Measurements from ENCODE around the gene KIRREL1.
"Not testable (repeated sequence)": the region's sequence is repeated elsewhere in the genome, so short reads cannot be mapped to it uniquely, and the experiment has no call there.

Gene KIRREL1

DNA sequence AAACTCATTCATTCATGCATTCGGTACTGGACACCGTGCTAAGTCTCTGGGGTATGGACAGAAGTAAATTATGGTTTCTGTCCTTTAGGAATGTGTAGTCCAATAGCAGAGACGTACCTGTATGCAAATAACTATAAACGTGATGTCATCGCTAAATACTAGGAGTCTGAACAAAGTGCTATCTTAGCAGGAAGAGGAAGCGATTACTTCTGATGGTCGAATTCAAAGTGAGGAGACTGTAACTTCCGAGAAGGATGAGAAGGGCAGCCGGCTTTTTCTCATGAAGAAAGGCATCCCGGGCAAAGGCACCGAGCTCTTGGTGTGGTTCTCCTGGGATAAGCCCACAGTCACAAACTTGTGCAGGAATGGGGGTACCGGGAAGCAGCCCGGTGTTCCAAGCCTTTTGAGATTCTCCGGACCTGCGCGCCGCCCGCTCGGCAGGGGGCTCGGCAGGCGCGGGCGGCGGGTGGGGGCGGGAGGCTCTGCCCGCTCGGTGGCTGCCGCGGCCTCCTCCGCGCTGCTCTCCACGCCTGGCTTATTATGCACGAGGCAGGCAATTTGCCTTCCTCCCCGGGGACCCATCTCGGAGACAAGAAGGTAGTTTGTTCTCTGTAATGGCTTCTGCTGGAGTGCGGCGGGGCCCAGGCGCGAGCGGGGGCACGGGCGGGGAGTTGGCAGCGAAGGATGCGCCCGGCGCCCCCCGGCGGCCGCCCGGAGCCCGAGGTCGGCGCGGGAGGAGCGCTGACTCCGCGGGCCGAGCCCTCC, 119.7 kb downstream of the KIRREL1 start:
- no peak for DNase-seq

- DNase-seq, result no peak
Observed at GRCh38 chr1:158113759-158114127, 120.3 kb downstream of the KIRREL1 start.

DNA sequence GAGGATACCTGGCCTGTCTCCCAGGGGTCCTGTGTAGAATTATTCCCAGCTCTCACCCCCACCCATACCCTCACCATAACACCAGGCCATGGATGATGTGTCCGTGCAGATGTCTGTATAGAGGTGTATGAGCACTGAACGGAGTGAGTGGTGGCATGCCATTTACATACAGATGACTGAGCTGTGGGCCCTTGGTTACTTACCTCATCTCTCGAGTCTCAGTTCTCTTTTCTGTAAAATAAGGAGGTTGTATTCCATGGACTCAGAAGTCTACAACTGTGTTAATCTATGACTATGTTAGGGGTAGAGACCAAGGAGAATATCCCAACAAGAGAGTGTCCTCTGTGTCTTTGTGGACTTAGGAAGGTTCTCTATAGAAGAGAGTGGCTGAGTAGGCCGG, 121.7 kb downstream of the KIRREL1 start:
- DNase-seq, result peak; percentile 61

GRCh38 chr1:158116311-158117167, 123.1 kb downstream of the KIRREL1 start:
- no peak for DNase-seq

DNA sequence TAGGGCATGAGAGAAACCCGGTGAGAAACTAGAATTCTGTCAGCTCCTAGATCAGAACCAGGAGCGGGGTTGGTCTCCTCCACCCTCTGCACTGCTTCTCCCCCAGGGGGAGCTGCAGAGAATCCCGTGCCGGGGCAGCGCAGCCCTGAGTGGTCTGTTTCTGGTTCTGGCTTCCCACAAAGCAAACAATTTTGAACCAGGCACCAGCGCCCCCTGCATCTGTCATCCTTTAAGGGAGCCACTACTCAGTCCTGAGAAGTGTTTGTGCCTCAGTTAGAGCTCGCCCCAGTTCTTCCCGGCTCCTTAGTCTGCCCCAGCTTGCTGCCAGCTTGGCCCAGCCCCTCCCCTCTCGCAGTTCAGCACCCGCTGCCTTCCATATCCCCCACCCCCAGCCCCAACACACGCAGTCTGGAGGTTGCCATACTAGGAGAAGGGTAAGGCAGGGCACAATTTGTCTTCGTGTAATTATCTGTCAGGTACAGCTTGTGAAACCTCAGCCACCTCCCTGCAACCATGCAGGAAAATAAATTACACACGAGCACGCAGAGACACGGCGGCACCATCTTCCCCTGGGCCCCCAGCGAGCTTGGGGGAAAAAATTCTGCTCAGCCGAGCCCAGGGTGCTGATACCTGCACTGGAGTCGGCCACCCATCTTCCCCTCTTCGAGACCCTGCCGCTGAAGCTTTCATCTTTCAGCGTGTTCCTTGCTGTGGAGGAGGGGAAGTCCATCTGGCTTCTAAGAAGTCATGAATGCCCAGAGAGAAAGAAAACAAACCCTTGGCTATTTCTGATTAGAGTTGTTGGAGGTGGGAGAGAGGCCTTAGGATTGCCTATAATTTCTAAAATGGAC, 124.6 kb downstream of the KIRREL1 start:
- DNase-seq, result peak; percentile 16

- no peak for DNase-seq
Observed at GRCh38 chr1:158118713-158119402, 125.4 kb downstream of the KIRREL1 start.

DNA sequence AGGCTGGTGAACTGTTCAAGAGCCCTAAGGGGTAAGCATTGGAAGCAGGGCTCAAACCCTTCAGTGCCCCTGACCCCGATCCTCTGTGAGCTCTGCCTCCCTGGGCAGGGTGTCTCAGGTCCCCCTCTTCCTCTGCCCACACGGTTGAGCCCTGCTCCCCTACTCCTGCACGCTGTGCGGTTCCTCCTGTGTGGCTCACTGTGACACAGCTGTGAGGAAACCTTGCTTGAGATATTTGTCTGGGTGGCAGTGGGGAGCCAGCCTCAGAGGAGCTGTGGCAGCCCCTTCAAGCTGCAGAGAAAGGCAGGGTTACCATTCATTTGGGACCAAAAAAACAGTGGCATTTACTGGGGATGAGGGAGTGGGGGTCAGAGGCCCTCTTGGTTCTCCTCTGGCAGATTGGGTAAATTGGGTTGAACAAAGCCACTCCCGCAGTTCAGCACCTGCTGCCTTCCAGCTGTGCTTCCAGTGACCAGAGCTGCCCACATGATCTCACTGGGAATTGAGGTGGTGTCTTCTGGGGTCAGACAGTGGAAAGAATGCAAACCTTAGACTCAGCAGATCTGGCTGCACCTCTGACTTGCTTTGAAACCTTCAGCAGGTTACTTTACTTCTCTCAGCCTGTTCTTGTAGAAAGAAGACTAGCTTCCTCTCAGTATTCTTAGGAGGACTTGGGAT, 126.7 kb downstream of the KIRREL1 start:
- no peak for DNase-seq

GRCh38 chr1:158121604-158122254, 128.3 kb downstream of the KIRREL1 start:
- DNase-seq, result no peak

DNA sequence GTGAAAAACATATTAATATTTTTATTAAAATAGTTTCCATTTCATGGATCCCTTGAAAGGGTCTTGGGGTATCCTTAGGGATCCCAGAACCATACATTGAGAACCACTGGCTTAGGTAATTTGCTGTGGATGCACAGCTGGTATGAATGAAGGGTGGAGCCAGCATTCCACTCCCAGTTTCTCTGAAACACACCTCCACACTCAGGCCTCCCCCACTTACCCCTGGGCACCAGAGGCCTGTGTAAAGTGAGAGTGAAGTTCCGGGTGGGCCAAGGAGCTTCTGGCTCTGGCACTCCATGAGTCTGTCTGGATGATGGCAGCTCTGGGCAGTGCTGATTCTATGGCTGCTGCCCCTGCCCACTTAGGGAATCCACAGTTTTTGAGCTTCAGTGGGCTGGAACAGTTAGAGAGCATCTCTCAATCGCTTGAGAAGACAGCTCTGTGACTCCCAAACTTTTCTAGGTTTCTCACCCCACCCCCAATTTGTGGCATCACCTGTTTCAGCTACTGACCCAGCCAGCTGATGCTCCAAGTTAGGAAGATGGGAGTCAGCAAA, 129.5 kb downstream of the KIRREL1 start:
- no peak for DNase-seq

GRCh38 chr1:158124034-158124433, 130.6 kb downstream of the KIRREL1 start:
- no peak for DNase-seq

DNA sequence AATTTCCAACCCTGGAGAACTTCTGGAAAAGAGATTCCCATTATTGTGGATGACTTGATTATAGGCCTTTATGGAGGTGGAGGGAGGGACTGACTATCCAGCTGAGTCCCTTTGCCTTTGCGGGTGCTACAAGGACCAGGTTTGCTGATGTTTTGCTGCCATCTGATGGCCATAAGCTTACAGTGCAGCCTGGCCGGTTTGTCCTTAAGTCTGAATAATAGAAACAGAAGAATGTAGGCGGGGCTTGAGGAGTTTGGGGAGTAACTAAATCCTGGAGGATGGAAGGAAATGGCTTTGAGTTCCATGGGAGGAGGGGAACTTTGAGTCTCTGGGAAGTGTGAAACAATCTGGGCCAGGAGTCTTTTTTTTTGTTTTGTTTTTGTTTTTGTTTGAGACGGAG, 131.6 kb downstream of the KIRREL1 start:
- DNase-seq, result peak; percentile 77

DNA sequence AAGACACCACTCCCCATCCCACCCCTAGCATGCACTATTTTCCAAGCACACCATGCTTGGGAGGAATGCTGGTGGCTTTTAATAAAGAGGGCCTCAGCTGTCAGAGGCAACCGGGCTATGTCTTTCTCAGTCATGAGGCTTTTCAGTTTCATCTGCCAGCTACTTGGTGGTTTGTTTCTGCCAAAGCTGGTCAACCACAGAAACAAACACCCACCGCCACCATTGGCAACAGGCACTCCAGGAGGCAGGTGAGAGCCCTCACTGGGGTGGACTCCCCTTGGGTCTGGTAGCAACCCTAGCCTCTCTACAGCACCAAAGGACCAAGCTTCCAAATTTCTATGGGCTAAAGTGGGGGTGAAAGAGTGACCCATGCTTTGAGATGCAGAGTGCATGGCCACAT, 133.0 kb downstream of the KIRREL1 start:
- peak; percentile 7 for DNase-seq

DNA sequence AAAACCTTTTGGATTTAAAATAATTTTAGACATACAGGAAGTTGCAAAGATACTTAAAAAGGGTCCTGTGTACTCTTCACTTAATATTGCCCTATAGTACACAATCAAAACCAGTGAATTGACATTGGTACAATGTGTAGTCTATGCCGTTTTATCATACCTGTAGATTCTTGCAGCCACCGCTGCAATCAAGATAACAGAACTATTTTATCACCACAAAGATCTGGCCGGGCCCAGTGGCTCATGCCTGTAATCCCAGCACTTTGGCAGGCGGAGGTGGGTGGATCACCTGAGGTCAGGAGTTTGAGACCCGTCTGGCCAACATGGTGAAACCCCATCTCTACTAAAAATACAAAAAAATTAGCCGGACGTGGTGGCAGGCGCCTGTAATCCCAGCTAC, 135.1 kb downstream of the KIRREL1 start:
- DNase-seq, result not testable (repeated sequence)

DNA sequence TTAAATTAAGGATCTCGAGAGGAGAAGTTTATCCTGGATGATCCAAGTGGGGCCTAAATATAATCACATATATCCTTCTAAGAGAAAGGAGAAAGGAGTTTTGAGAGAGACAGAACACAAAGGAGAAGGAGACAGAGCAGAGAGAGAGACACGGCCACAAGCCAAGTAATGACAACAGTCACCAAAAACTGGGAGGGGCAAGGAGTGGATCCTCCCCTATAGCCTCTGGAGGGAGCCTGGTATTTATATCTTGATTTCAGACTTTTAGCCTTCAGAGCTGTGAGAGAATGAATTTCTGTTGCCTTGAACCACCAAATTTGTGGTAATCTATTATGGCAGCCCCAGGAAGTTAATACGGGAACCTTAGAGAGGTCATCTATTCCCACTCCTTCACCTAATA, 137.8 kb downstream of the KIRREL1 start:
- DNase-seq, result no peak

DNA sequence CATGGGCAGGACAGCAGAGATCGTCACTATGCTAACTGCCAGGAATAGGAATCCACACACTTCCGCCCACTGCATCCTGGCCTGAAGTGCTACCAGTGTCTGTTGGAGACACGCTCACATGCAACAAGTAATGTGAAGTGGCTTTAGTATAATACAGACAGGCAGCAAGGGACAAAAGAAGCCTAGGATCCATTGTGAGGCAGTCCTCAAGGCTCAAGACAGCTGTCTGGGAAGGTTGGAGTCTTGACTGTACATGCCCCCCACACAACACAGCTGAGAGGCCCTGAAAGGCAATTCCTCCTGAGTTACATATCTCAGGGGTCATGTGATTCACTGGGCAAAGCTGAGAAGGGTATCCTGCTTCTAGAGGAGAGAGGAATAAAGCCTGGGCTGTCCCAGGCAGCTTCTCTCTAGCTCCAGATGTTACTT, 147.3 kb downstream of the KIRREL1 start:
- DNase-seq, result no peak

DNA sequence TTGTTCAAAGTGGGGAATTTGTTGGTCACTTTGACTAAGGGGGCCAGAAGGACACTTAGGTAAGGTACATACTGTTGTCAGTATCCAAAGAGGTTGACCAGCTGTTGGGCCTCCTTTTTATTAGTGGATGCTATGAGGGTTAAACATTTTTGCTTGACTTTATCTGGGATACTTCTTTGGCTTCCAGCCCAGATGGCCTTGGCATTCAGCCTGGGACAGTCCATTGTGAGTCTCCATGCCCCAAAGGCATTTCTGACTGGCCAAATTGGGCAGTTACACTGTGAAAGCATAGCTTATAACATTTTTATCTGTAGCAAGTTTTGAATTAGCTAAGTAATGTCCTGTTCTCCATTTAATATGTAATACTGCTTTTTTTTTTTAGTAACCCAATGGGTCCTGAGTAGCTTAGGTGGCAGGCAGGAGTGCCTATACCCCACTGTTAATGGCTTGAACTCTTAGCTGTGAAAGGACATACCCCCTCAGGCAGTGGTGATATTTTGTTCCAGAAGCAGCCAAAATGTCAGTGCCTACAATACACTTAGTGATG, 151.8 kb downstream of the KIRREL1 start:
- DNase-seq, result no peak

DNA sequence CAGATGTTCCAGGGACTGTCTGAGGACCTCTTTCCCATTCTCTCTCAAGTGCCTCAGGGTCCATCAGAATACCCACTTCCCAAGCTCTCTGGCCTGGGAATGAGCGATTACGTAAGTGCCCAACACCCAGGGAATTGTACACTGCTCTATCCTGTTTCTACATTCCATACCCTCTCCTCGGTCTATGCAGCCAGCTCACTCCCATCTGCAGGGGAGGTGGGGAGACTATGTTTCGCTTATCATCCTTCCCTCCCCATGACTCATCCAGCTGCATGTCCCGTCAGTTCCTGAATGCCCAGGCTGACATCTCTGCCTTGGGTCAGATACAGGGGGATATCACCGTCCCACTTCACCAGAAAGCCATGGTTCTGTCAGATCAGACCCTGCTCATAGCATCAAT, 152.7 kb downstream of the KIRREL1 start:
- DNase-seq, result no peak

DNA sequence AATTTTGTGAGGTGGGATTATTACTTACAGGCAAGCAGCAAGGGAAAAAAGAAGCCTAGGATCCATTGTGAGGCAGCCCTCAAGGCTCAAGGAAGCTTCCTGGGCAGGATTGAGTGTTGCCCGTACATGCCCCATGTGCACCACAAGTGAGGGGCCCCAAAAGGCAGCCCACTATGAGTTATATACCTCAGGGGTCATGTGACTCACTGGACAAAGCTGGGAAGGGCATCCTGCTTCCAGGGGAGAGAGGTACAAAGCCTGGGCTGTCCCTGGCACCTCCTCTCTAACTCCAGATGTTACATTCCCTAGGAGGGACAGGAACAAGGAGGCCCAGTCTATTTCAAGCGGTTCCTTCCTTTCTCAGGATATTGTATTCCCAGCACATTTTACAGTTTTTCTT, 153.3 kb downstream of the KIRREL1 start:
- no peak for DNase-seq

DNA sequence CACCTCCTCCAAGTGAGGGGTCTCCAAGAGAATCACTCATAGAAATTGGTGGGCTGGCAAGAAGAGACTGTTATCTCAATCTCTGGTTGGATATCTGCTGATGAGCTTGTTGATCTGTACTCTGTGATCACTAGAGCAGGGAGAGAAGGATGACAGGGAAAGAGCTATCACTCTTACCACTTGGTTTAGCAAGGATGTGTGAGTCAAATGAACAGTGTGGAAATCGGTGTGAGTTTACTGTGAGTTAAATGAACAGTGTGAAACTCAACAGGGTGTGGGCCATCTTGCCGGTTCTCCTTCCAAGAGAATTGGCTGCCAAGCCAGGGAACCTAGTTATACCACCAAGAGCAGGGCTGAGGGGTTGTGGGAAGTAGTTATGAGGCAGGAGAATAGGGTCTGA, 154.0 kb downstream of the KIRREL1 start:
- no peak for DNase-seq

DNA sequence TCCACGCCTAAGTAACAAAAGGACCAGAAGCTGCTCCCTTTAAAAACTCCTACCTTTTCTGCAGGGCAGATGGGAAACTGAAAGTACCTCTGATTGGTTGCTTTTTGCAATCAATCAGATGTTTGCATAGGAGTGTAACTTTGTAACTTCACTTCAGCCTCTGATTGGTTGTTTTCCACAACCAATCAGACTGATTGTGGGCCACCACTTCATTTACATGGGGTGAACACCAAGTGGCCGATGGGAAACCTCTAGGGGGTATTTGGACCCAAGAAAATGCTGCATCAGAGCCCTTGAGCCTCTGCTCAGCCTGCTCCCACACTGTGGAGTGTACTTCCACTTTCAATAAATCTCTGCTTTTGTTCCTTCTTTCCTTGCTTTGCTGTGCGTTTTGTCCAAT, 154.4 kb downstream of the KIRREL1 start:
- DNase-seq, result no peak

DNA sequence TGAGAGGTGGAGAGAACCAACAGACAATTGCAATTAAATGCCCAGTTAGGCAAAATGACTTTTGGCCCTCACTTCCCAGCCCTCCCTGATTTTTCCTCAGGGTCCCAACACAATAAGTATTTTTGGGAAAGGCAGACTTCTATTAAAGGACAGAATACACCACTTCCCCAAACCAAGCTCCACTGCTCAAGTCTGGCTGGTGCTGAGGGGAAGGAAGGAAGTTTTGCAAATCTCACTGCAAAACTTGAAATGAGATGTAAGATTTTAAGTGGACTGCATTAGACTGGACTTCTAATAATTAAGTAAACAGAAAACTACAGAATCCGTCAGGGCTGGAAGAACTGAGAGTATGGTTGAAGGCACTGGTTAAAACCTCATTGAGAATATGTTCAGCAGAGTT, 155.0 kb downstream of the KIRREL1 start:
- peak; percentile 60 for DNase-seq
